ENCODE measurements around the gene BRD1.
A peak's percentile ranks its signal among the peaks of the same experiment; 100 is the strongest.

The BRD1 gene

GRCh38 chr22:49724893-49725489 is 102.7 kb downstream of the BRD1 start:
- peak; percentile 70 for DNase-seq

- peak; percentile 32 for DNase-seq
Measured at GRCh38 chr22:49724030-49724892, 103.4 kb downstream of the BRD1 start.

GRCh38 chr22:49723478-49724029 is 104.1 kb downstream of the BRD1 start:
- DNase-seq: no peak

All from CD4-positive, alpha-beta T cell treated with Interleukin-17A for 1 hour (primary cell).